Femur (tissue), 1 donor: ENCODE measurements around the gene CFAP73.

Experiments used
- DNase-seq: peaks from one replicate; pipeline ENCODE4 v3.0.0-alpha.2; 2017

The CFAP73 gene

GRCh38 chr12:113167868-113168267 lies 18.3 kb downstream of the CFAP73 start:
- DNase-seq, result no peak

DNA sequence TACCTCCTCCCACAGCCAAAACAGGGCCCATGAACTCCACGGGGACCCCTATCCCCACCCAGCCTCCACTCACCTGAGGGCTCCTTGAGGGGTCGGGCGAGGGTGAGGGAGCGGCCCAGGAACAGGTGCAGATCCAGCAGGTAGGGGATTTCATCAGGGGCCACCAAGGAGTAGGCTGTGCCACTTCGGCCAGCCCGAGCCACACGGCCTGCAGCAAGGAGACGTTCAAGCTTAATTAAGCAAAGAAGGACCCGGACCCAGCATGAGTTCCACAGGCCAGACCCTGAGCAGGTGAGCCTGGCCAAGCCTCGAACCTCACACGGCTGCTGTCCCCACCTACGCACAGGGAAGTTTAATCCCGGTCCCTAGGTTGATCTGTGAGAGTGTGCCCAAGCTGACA lies 20.2 kb downstream of the CFAP73 start:
- no peak for DNase-seq

- DNase-seq, result no peak
Measured at GRCh38 chr12:113170457-113170856, 20.9 kb downstream of the CFAP73 start.

- no peak for DNase-seq
Measured at GRCh38 chr12:113170926-113171325, 21.4 kb downstream of the CFAP73 start.

DNA sequence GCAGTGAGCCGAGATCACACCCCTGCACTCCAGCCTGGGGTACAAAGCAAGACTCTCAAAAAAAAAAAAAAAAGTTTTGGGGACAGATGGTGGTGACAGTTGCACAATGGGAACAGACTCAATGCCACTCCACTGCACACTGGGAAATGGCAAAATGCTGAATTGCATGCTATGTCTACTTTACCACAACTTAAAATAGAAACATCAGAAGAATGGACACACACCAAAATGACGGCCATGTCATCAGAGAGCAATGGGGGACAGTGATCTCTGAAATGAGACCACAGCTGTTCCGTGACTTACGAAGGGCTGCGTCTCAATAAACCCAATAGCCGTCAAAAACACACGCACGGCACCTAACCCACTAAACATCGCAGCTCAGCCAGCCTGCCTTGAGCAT lies 22.0 kb downstream of the CFAP73 start:
- no peak for DNase-seq

DNA sequence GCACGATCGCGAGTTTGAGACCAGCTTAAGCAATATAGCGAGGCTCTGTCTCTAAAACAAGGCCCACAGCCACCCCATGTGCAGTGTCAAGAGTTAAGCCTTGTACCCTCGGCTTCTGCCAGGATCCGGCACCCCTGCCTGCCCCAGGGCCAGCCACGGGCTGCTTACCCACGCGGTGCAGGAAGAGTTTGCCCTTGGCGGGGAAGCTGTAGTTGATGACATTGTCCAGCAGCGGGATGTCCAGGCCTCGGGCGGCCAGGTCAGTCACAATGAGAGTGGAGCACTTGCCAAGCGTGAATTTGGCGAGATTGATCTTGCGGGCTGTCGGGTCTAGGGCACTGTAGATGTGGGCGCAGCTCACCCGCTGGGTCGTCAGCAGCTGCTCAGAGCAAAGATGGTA lies 22.7 kb downstream of the CFAP73 start:
- no peak for DNase-seq

- no peak for DNase-seq
Measured at GRCh38 chr12:113173081-113173698, 23.7 kb downstream of the CFAP73 start.

GRCh38 chr12:113174461-113175384 lies 25.2 kb downstream of the CFAP73 start:
- peak; percentile 75 for DNase-seq

DNA sequence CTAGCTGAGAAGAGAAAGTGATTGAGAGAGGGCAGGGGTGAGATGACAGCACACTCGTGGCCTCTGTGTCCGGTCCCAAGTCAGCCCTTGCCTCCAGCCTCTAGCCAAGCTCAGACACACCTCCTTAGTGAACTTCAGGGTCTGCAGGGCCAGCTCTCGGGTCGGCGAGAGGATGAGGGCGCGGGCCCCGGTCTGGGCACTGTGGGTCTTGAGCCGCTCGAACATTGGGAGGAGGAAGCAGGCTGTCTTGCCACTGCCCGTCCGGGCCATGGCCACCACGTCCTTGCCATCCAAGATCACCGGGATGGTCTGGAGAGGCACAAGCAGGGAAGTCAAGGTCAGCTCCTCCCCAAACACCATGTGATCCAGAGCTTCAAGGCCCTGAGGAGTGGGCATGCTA lies 29.5 kb downstream of the CFAP73 start:
- no peak for DNase-seq

GRCh38 chr12:113180333-113180732 lies 30.8 kb downstream of the CFAP73 start:
- DNase-seq, result no peak

DNA sequence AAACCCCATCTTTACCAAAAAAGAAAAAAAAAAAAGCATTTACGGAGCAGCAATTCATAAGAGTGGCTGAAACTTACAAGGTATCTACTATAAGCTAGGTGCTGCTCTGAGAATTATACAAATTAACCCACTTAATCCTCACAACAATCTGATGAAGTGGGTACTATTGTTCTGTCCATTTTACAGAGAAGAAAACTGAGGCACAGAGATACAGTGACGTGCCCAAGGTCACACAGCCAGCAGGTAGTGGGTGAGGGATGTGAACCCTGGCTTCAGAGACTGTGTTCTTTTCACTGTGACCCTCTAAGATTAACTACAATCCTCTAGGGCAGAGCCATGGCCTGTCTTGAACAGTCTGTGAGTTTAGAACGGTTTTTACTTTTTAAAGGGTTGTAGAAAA lies 32.5 kb downstream of the CFAP73 start:
- DNase-seq, result no peak

DNA sequence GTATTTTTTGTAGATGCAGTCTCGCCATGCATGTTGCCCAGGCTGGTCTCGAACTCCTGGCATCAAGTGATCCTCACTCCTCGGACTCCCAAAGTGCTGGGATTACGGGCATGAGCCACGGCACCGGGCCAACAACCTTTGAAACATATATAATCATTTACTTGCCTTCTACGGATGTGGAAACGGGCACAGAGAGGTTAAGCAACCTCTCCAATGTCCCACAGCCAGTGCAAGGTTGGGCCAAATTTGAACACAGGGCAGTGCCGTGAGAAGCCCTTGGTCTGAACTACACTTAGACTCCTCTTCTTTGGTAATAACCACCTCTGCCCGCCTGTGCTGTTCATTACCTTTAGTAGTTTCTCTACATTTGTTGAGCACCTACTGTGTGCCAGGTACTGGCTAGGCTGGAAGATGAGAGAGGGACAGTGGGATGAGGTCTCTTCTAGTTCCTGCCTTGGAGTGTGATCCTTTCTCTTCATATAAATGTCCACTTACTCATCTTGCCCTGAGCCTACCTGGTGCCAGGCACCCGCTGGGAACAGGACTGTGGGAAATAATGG lies 33.6 kb downstream of the CFAP73 start:
- no peak for DNase-seq

DNA sequence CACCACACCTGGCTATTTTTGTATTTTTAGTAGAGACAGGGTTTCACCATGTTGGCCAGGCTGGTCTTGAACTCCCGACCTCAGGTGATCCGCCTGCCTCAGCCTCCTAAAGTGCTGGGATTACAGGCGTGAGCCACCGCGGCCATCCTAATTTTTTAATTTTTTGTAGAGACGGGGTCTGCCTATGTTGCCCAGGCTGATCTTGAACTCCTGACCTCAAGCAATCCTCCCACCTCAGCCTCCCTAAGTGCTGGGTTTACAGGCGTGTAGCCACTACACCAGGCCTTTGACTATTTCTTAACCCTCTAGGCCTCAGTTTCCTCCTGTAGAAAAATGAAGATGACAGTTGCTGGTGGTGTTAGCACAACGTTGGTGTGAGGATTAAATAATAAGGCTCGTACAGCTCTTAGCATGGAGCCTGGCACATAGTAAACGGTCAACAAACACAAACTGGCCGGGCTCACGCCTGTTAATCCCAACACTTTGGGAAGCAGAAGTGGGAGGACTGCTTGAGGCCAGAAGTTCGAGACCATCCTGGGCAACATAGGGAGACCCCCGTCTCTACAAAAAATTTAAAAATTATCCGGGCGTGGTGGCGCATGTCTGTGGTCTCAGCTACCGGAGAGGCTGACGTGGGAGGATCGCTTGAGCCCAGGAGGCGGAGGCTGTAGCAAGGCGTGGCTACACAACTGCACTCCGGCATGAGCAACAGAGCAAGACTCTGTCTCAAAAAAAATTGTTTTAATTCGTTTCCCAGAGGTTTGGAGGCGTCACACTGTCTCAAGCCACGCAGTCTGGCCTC lies 34.8 kb downstream of the CFAP73 start:
- DNase-seq, result no peak

DNA sequence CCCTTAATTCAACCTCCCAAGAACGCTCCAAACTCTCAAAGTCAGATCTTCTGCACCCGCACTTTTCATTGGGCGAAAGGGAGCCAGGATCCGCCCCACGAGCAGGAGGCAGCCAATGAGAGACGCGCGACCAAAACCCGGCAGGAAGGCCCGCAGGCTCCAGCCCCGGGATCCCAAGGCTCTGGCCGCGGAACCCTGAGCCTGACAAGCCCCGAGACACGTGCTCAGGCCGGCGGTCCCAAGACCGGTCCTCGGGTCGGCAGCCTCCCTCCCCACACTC lies 35.3 kb downstream of the CFAP73 start:
- peak; percentile 94 for DNase-seq

DNA sequence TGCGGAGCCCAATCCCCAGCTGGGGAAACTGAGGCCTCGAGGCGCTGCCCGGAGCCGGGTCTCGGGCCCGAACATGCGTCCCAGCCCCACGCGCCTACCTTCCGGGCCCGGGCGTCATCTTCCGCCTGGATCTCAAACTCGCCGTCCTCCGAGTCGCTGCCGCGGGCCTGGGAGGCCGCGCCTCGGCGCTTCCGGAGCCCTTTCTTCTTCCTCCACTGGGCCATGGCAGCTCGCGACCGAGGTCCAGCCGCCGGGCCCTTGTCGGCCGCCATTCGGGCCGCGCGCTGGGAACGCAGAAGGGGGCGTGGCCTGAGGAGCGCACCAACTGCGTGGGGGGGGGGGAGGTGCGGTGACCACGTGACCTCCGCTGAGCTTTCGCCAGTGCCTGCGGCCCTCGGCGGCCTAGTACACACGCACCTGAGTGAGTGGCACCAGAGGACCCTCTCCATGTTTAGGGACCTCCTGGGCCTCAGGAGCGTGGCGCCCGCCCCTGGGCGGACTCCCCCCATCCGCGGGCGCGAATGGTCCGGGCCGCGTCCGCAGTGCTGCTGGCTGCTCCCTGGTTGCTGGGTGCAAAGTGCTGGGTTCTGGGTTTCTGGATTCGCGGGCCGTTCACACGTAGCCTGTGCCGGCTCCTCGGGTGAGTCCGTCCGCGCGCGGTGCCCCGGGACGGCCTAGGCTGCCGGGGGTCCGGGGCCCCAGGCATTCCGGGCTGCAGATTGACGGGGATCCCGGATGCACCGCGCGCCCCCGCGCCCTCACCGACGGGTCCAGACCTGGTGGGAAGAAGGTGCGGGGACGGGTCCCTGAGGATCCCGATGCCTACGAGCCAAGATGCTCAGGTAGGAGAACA lies 35.9 kb downstream of the CFAP73 start, which contains the start of the genes DDX54 and RITA1:
DDX54 (minus strand) TSS at position 299 of the 853 bp plus-strand sequence; CDS start at position 272, 27 bp downstream.
RITA1 (plus strand) TSS at position 542 of the 853 bp plus-strand sequence. CDS start 1,026 bp downstream, outside the sequence.
- peak; percentile 88 for DNase-seq

- no peak for DNase-seq
Measured at GRCh38 chr12:113186033-113186365, 36.5 kb downstream of the CFAP73 start.

DNA sequence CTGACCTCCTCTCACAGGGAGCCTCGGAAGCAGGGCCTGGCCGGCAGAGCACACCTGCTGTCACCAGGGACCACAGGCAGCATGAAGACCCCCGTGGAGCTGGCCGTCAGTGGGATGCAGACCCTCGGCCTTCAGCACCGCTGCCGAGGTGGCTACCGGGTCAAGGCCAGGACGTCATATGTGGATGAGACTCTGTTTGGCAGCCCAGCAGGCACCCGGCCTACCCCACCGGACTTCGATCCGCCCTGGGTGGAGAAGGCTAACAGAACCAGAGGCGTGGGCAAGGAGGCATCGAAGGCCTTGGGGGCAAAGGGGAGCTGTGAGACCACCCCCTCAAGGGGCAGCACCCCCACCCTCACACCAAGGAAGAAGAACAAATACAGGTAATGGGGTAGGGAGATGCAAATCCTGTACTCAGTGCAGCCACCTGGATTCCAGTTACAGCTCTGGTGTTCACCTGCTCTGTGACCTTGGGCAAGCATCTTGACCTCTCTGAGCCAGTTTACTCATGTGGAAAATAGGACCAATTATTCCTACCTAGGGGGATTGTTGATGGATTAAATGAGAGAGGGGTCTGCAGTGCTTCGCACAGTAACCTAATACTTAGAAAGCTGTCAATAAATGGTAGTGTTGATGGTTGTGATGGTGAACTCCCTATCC lies 37.3 kb downstream of the CFAP73 start:
- DNase-seq, result no peak

DNA sequence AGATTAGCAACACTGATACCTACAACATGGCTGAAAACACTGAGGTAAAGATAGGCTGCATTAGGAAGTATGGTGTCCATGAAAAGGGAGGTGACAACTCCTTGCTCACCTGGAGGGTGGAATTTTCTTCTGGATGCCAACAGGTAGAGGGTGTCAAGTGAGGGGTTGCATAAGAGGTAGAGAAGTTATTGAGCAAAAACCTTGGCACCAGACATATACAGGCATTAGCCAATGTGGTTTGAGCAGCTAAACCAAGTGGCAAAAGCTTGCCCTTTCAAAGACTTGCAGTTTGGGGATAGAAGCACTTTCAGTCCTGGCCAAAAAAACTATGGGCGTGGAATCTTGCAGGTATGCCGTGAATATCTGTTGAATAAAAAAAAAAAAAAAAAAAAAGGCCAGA lies 39.8 kb downstream of the CFAP73 start:
- no peak for DNase-seq

- no peak for DNase-seq
Measured at GRCh38 chr12:113190761-113191160, 41.2 kb downstream of the CFAP73 start.

DNA sequence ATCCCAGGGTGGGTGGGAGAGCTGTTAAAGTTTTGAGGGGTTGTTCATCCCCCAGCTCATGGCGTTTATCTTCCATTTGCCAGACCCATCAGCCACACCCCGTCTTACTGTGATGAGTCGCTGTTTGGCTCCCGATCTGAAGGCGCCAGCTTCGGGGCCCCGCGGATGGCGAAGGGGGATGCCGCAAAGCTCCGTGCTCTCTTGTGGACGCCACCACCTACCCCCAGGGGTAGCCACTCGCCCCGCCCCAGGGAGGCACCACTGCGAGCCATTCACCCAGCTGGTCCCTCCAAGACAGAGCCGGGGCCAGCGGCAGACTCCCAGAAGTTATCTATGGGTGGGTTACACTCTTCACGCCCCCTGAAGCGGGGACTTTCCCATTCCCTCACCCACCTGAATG lies 41.7 kb downstream of the CFAP73 start:
- no peak for DNase-seq

DNA sequence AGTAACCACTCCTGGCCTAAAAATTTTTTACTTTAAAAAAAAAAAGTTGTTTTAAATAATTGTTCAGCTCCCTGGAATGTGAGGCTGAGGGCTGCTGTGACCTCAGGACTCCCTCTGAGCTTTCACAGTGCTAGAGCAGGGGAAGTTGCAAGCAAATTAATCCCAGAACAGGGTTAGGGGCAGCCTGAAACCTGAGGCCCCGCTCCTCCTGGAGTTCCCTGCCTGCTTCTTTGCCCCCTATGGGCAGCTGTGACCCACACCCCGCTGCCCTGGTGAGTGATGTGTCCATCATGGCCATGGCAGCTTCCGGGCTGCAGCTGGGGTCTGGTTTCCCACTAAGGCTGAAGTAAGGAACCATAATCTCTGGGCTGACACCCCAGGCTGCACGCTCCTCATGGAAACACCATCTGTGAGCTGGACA lies 45.5 kb downstream of the CFAP73 start:
- no peak for DNase-seq

GRCh38 chr12:113195598-113195997 lies 46.1 kb downstream of the CFAP73 start:
- no peak for DNase-seq
